Brain microvascular endothelial cell (primary cell): ENCODE measurements around the gene SLC22A12.

Experiments
- DNase-seq: peaks from one replicate; pipeline ENCODE4 v3.0.0-alpha.2; 2020
- H3K27ac ChIP-seq: fragments of 250-450 bp; sonication (Bioruptor Pico); 2 replicates; pipeline ENCODE4 v1.5.1; 2020; ENCODE audit warnings: mild to moderate bottlenecking, moderate library complexity
- H3K27me3 ChIP-seq: fragments of 250-450 bp; sonication (Bioruptor Pico); replicated peaks from 2 replicates; pipeline ENCODE4 v1.5.1; 2020; ENCODE audit warnings: mild to moderate bottlenecking
- H3K36me3 ChIP-seq: fragments of 250-450 bp; sonication (Bioruptor Pico); replicated peaks from 2 replicates; pipeline ENCODE4 v1.5.1; 2020; ENCODE audit warnings: mild to moderate bottlenecking
- H3K4me3 ChIP-seq: 2 replicates; pipeline ENCODE4 v1.5.1; 2011; ENCODE audit warnings: low read depth, mild to moderate bottlenecking, control low read depth, low read length, moderate library complexity
- in situ Hi-C: cut with HindIII; loops from 2 replicates; pipeline ENCODE4 v1.10.0; 2017; ENCODE audit warnings: low sequenced_read_pairs, low pct_ligation_motif_present
- TF ChIP-seq, protein P1 (sequence below): IDR thresholded peaks from 2 replicates; pipeline ENCODE4 v1.5.1; 2011; ENCODE audit warnings: low read depth, mild to moderate bottlenecking, moderate library complexity, low read length, control low read depth, inconsistent platforms; ENCODE audit errors: missing control alignments

Gene SLC22A12

DNA sequence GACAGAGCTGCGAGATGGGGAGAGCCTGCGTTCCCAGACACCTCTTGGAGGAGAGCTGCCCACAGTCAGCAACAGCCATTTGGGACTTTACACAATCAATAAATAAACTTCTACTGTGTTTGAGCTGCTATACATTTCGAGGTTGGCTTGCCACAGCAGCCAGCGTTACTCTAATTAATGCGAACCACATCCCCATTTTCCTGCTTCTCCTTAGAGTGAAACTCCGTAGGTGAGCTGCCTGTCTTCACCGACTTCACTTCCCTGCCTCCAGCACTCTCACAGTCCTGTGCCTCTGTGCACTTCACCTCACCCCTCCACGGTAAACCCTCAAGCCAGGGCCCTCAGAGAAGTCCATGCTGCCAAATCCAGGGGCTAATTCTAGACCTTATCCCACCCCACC lies 5.9 kb upstream of the SLC22A12 start:
- DNase-seq: no peak
- Histone ChIP-seq H3K36me3 (no peaks in the 10 kb centered on the region), H3K27ac (no peak overlapping the region), H3K27me3 (no peaks in the 10 kb centered on the region), H3K4me3 (no peak overlapping the region)
- in situ Hi-C loops: no loop called here
- TF ChIP-seq, protein P1, sequence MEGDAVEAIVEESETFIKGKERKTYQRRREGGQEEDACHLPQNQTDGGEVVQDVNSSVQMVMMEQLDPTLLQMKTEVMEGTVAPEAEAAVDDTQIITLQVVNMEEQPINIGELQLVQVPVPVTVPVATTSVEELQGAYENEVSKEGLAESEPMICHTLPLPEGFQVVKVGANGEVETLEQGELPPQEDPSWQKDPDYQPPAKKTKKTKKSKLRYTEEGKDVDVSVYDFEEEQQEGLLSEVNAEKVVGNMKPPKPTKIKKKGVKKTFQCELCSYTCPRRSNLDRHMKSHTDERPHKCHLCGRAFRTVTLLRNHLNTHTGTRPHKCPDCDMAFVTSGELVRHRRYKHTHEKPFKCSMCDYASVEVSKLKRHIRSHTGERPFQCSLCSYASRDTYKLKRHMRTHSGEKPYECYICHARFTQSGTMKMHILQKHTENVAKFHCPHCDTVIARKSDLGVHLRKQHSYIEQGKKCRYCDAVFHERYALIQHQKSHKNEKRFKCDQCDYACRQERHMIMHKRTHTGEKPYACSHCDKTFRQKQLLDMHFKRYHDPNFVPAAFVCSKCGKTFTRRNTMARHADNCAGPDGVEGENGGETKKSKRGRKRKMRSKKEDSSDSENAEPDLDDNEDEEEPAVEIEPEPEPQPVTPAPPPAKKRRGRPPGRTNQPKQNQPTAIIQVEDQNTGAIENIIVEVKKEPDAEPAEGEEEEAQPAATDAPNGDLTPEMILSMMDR: no peak

DNA sequence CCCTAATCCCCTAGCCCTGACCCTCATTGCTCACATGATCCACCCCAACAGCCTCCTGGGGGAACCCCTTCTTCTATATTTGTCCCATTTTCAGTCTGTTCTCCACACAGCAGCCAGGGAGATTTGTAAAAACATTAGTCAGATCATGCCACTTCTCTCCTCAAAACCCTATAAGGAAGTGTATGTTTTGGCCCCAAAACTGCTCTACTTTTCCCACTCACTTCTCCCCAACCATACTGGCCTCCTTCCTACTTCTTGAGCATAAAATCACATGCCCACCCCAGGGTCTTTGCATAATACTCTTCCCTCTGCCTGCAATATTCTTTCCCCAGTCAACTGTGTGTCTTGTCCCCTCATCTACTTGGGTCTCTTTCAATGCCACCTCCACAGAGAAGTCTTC lies 4.7 kb upstream of the SLC22A12 start:
- H3K27ac ChIP-seq: no peak overlapping the region
- H3K36me3 ChIP-seq: no peaks in the 10 kb centered on the region
- H3K27me3 ChIP-seq: no peaks in the 10 kb centered on the region
- TF ChIP-seq, protein P1: no peak
- no peak for DNase-seq
- in situ Hi-C loops: no loop called here
- H3K4me3 ChIP-seq: no peak overlapping the region

DNA sequence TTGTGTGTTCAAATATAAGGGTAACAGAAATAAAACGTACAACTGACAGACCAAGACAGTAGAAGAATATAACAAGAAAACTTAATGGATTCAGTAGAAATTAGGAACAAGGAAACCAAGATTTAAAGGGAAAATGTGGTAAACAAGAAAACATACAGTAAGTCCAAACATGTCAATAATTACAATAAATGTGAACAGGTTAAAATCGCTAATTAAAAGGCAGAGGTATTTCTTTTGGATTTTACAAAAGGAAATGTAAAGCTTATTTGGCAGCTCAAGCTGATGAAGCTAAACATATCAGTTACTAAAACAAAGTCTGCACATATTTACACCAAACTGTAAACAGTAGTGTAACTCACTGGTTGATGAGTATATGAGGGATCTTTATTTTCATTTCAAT lies 2.3 kb upstream of the SLC22A12 start:
- Histone ChIP-seq H3K4me3 (no peak overlapping the region), H3K36me3 (no peaks in the 10 kb centered on the region), H3K27ac (no peak overlapping the region), H3K27me3 (no peaks in the 10 kb centered on the region)
- in situ Hi-C loops: no loop called here
- TF ChIP-seq, protein P1: no peak
- DNase-seq: no peak

DNA sequence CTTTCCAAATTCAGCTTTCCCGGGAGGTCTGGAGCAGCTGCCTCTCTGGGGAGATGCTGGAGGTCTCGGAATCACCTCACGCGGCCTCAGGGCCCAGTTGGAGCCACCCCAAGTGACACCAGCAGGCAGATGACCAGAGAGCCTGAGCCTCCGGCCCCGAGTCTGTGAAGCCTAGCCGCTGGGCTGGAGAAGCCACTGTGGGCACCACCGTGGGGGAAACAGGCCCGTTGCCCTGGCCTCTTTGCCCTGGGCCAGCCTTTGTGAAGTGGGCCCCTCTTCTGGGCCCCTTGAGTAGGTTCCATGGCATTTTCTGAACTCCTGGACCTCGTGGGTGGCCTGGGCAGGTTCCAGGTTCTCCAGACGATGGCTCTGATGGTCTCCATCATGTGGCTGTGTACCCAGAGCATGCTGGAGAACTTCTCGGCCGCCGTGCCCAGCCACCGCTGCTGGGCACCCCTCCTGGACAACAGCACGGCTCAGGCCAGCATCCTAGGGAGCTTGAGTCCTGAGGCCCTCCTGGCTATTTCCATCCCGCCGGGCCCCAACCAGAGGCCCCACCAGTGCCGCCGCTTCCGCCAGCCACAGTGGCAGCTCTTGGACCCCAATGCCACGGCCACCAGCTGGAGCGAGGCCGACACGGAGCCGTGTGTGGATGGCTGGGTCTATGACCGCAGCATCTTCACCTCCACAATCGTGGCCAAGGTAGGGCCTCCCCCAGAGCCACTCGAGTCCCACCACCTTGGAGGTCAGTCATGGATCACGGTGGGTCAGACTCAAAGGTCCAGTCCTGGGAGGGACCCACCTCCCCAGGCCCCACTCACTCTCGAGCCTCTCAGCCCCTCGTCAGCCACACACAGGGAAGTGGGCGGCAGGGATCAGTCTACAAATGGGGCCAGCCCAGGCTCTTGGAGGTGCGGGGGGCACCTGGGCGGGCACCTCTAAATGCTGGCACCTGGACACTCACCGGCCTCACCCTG lies 525 bp downstream of the SLC22A12 start:
- Histone ChIP-seq H3K36me3 (no peaks in the 10 kb centered on the region), H3K27ac (no peak overlapping the region), H3K4me3 (no peak overlapping the region), H3K27me3 (no peaks in the 10 kb centered on the region)
- no peak for DNase-seq
- in situ Hi-C loops: no loop called here
- TF ChIP-seq, protein P1: no peak

DNA sequence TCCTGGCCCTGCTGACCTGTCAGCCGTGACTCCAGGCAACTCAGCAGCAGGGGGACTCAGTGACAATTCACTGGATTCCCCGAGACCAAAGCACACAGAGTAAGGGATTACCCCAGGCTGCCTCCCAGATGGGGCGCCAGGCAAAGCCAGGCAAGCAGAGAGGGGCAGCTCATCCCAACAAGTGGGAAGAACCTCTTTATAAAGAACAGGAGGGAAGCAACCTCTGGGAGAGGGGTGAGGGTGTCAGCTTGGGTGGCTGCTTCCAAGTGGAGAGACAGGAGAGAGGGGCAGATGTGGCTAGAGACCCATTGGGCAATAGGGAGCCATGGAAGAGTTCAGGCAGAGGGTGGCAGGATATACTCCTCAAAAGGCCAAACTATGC lies 1.2 kb downstream of the SLC22A12 start:
- no peaks in the 10 kb centered on the region for H3K36me3 ChIP-seq
- no peak for DNase-seq
- in situ Hi-C loops: no loop called here
- H3K4me3 ChIP-seq: no peak overlapping the region
- no peaks in the 10 kb centered on the region for H3K27me3 ChIP-seq
- H3K27ac ChIP-seq: no peak overlapping the region
- TF ChIP-seq, protein P1: no peak
